CD14-positive monocyte (primary cell): ENCODE results near the gene CSH1. TPM values are rescaled to one million over a fixed set of nuclear protein-coding genes. Genes with fewer than 3 reads are reported as not detected.

Experiments
- DNase-seq, 3 donors: peaks; one replicate each; pipeline ENCODE4 v3.0.0-alpha.2; 2011 to 2022
- H2AFZ ChIP-seq: 2 replicates; pipeline ENCODE4 v1.6.0; 2012; ENCODE audit warnings: mild to moderate bottlenecking, low read depth, low read length, inconsistent platforms; ENCODE audit not compliant: insufficient read depth, poor library complexity, severe bottlenecking
- H3K27ac ChIP-seq, 2 donors: 1 replicate in 1 of 2; 2 replicates in 1 of 2; pipeline ENCODE4 v1.5.1; 2012 to 2013; ENCODE audit warnings: low read length in 2 of 2, control low read depth in 1 of 2, inconsistent platforms in 1 of 2, low read depth in 1 of 2, mild to moderate bottlenecking in 1 of 2
- H3K27me3 ChIP-seq, 2 donors: one replicate each; pipeline versions ENCODE4 v1.6.0 to v1.6.1; 2011 to 2013; ENCODE audit warnings: low read length in 2 of 2; ENCODE audit not compliant: control insufficient read depth in 2 of 2, insufficient read depth in 2 of 2
- H3K36me3 ChIP-seq, 2 donors: replicated peaks in 1 of 2; 1 replicate in 1 of 2; 2 replicates in 1 of 2; pipeline versions ENCODE4 v1.5.1 to v1.6.1; 2012 to 2013; ENCODE audit warnings: low read length in 2 of 2, control low read depth in 1 of 2, inconsistent platforms in 1 of 2, mild to moderate bottlenecking in 1 of 2; ENCODE audit not compliant: insufficient read depth in 2 of 2, control insufficient read depth in 1 of 2
- H3K4me1 ChIP-seq, 2 donors: 1 replicate in 1 of 2; 2 replicates in 1 of 2; pipeline versions ENCODE4 v1.5.1 to v1.6.1; 2012 to 2013; ENCODE audit warnings: low read length in 2 of 2, control low read depth in 1 of 2, inconsistent platforms in 1 of 2, mild to moderate bottlenecking in 1 of 2, moderate library complexity in 1 of 2; ENCODE audit not compliant: insufficient read depth in 2 of 2, control insufficient read depth in 1 of 2
- H3K4me2 ChIP-seq: replicated peaks from 2 replicates; pipeline ENCODE3; 2012; ENCODE audit warnings: low read length, moderate library complexity, mild to moderate bottlenecking; ENCODE audit not compliant: poor library complexity, severe bottlenecking; ENCODE audit errors: extremely low read depth
- H3K4me3 ChIP-seq, 3 experiments: fragments of 200-600 bp in 1 of 3; sonication (generic) in 1 of 3; replicated peaks in 1 of 3; 1 replicate in 2 of 3; 2 replicates in 1 of 3; pipeline ENCODE4 v1.5.1; 2011 to 2013; ENCODE audit warnings: low read length in 3 of 3, mild to moderate bottlenecking in 3 of 3, control low read depth in 2 of 3, low read depth in 2 of 3, inconsistent platforms in 1 of 3, moderate library complexity in 1 of 3
- H3K79me2 ChIP-seq: 2 replicates; pipeline ENCODE4 v1.6.0; 2012; ENCODE audit warnings: mild to moderate bottlenecking, control low read depth, inconsistent platforms, low read length, moderate library complexity; ENCODE audit not compliant: insufficient read depth
- H3K9ac ChIP-seq: 2 replicates; pipeline ENCODE4 v1.6.0; 2017; ENCODE audit warnings: low read length, mild to moderate bottlenecking; ENCODE audit not compliant: insufficient read depth, poor library complexity, severe bottlenecking
- H3K9me3 ChIP-seq, 2 donors: replicated peaks in 1 of 2; 1 replicate in 1 of 2; 2 replicates in 1 of 2; pipeline versions ENCODE4 v1.5.1 to v1.6.1; 2012 to 2013; ENCODE audit warnings: low read length in 2 of 2, control low read depth in 1 of 2; ENCODE audit not compliant: control insufficient read depth in 1 of 2, insufficient read depth in 1 of 2
- H4K20me1 ChIP-seq: 2 replicates; pipeline ENCODE4 v1.6.0; 2012; ENCODE audit warnings: mild to moderate bottlenecking, low read length, control low read depth, moderate library complexity; ENCODE audit not compliant: insufficient read depth
- H3K27ac Mint-ChIP-seq, 7 donors: one replicate each; pipeline ENCODE4 v1.8.0; 2020; ENCODE audit warnings: mild to moderate bottlenecking in 7 of 7, mixed read lengths in 7 of 7, moderate library complexity in 6 of 7, inconsistent platforms in 2 of 7
- H3K27me3 Mint-ChIP-seq, 3 donors: one replicate each; pipeline ENCODE4 v1.8.0; 2021 to 2022; ENCODE audit warnings: low read depth in 3 of 3, mild to moderate bottlenecking in 3 of 3, mixed read lengths in 3 of 3, moderate library complexity in 3 of 3, inconsistent platforms in 1 of 3
- H3K36me3 Mint-ChIP-seq, 2 donors: one replicate each; pipeline ENCODE4 v1.8.0; 2020; ENCODE audit warnings: mixed read lengths in 2 of 2, inconsistent platforms in 1 of 2, mild to moderate bottlenecking in 1 of 2
- H3K4me1 Mint-ChIP-seq: one replicate; pipeline ENCODE4 v1.8.0; 2020; ENCODE audit warnings: mild to moderate bottlenecking, mixed read lengths
- H3K4me3 Mint-ChIP-seq, 2 donors: one replicate each; pipeline ENCODE4 v1.8.0; 2020; ENCODE audit warnings: mild to moderate bottlenecking in 2 of 2, mixed read lengths in 2 of 2, moderate library complexity in 1 of 2
- H3K9me3 Mint-ChIP-seq, 7 donors: one replicate each; pipeline ENCODE4 v1.8.0; 2020 to 2022; ENCODE audit warnings: mixed read lengths in 7 of 7, mild to moderate bottlenecking in 6 of 7, moderate library complexity in 6 of 7, inconsistent platforms in 2 of 7
- CTCF ChIP-seq: fragments of 200-600 bp; IDR thresholded peaks from one replicate; pipeline ENCODE4 v1.8.0; 2022; ENCODE audit warnings: antibody characterized with exemption, mild to moderate bottlenecking
- WGBS: methylation state at CpG from one replicate; pipeline ENCODE4 v1.1.5; 2013; ENCODE audit warnings: missing lambda C conversion rate; ENCODE audit not compliant: insufficient coverage; 5-methylcytosine and 5-hydroxymethylcytosine counted together
- intact Hi-C, 2 donors: fragments of 100-400 bp; cut with micrococcal nuclease; formaldehyde crosslinking; loops; one replicate each; pipeline versions ENCODE4 v1.15.0 to v1.15.1; 2023
- polyA plus RNA-seq, 3 donors: library from polyadenylated mRNA; depleted of rRNA in 1 of 3; unstranded in 2 of 3; stranded (reverse) in 1 of 3; fragments of 300-500 nt in 2 of 3; fragments of >200 nt in 1 of 3; fragmentation: Illumina TruSeq in 2 of 3; gene quantifications; 1 replicate in 2 of 3; 2 replicates in 1 of 3; pipeline ENCODE4 v1.2.3, GENCODE V29; 2012 to 2021

The CSH1 gene
- polyA plus RNA-seq, 3 donors, result not detected

- DNase-seq, result no peak
- Mint-ChIP-seq H3K27me3 (peaks cover 4 to 16% (median 9%) of the 10 kb centered on the region in 3 donors), H3K9me3 (peaks cover 0 to 2% (median 0%) of the 10 kb centered on the region in 7 donors), H3K4me3 (peak overlapping the region; percentile 39 to 66), H3K36me3 (peaks cover 4 to 5% of the 10 kb centered on the region in 2 donors), H3K27ac (peak overlapping the region in 1 of 7 donors; percentile 60), H3K4me1 (peaks cover 33% of the 10 kb centered on the region)
- Histone ChIP-seq H3K27ac (no peak overlapping the region), H3K27me3 (no peaks in the 10 kb centered on the region), H3K9ac (no peak overlapping the region), H3K4me3 (no peak overlapping the region), H2AFZ (peak overlapping the region; percentile 78), H3K9me3 (no peaks in the 10 kb centered on the region), H3K79me2 (no peaks in the 10 kb centered on the region), H3K36me3 (peaks cover 0 to 8% of the 10 kb centered on the region in 2 donors), H3K4me1 (peaks cover 30 to 37% of the 10 kb centered on the region in 2 donors), H3K4me2 (no peak overlapping the region), H4K20me1 (no peaks in the 10 kb centered on the region)
- 87% methylated on average over 4 of the region's 4 CpGs for WGBS
- intact Hi-C loops, result no loop called here
- no peak for TF ChIP-seq CTCF
Observed at GRCh38 chr17:63932721-63933120, 36.3 kb upstream of the CSH1 start.

- peaks cover 33% of the 10 kb centered on the region for H3K4me1 Mint-ChIP-seq
- 1% methylated on average over 18 of the region's 19 CpGs for WGBS
- H3K27me3 ChIP-seq, result no peaks in the 10 kb centered on the region
- H3K36me3 Mint-ChIP-seq, result peaks cover 4 to 5% of the 10 kb centered on the region in 2 donors
- TF ChIP-seq CTCF, result no peak
- peak within 1 kb of the TSS; percentile 10 for H3K9ac ChIP-seq
- peak within 1 kb of the TSS in 1 of 2 donors; percentile 9 for H3K27ac ChIP-seq
- H3K9me3 ChIP-seq, result no peaks in the 10 kb centered on the region
- DNase-seq, result peak in 1 of 3 donors; percentile 13
- peak within 1 kb of the TSS in 6 of 7 donors; percentile 8 to 80 (median 59) for H3K27ac Mint-ChIP-seq
- peak within 1 kb of the TSS; percentile 62 for H3K4me2 ChIP-seq
- H4K20me1 ChIP-seq, result no peaks in the 10 kb centered on the region
- peaks cover 30 to 37% of the 10 kb centered on the region in 2 donors for H3K4me1 ChIP-seq
- H3K9me3 Mint-ChIP-seq, result peaks cover 0 to 2% (median 0%) of the 10 kb centered on the region in 7 donors
- peak within 1 kb of the TSS; percentile 78 for H2AFZ ChIP-seq
- H3K4me3 ChIP-seq, result peak within 1 kb of the TSS; percentile 11 to 62 (median 35)
- no peaks in the 10 kb centered on the region for H3K79me2 ChIP-seq
- peaks cover 0 to 8% of the 10 kb centered on the region in 2 donors for H3K36me3 ChIP-seq
- H3K27me3 Mint-ChIP-seq, result peaks cover 4 to 16% (median 9%) of the 10 kb centered on the region in 3 donors
- peak within 1 kb of the TSS; percentile 73 to 90 for H3K4me3 Mint-ChIP-seq
- intact Hi-C loops, result no loop called here
Observed at GRCh38 chr17:63931981-63932561, 35.7 kb upstream of the CSH1 start, which contains the start of gene CD79B. Gene CD79B, minus strand, starts transcription at chr17:63932331. Its CDS starts 70 bp downstream, at chr17:63932261.
